IMR-90 (cell line): ENCODE data around the gene SIAH1. TPM values are rescaled to one million over a fixed set of nuclear protein-coding genes. Genes with fewer than 3 reads are reported as not detected.
A peak's percentile ranks its signal among the peaks of the same experiment; 100 is the strongest.

Source experiments
- ATAC-seq: fragments of 200-7000 bp; cut with Tn5 transposase; 2 replicates; pipeline ENCODE4 v1.9.1; 2020; ENCODE audit warnings: low read depth, mild to moderate bottlenecking, moderate library complexity
- BruUV-seq: library from RNA; stranded (reverse); fragments of 400-500 nt; replicated peaks from 2 replicates; lab custom pipeline; 2021; lab: Mats Ljungman, UMichigan
- CTCF ChIA-PET: fragments of 300-600 bp; formaldehyde crosslinking; extraction: SDS; loops from one replicate; lab custom pipeline; 2021; ENCODE audit warnings: antibody characterized with exemption; lab: Yijun Ruan, JAX
- POLR2A ChIA-PET: fragments of 300-600 bp; sonication (Branson Sonifier 250); formaldehyde crosslinking; loops from one replicate; lab custom pipeline; 2022; ENCODE audit warnings: antibody characterized with exemption; ENCODE audit not compliant: unreplicated experiment; lab: Charles Lee
- DNase-seq: peaks from one replicate; pipeline ENCODE4 v3.0.0; 2013
- H2AFZ ChIP-seq: replicated peaks from 2 replicates; pipeline ENCODE3; 2013; ENCODE audit warnings: low read length, mild to moderate bottlenecking; ENCODE audit not compliant: poor library complexity
- H2AK5ac ChIP-seq: 2 replicates; pipeline ENCODE4 v1.6.1; 2013; ENCODE audit warnings: low read depth, low read length, inconsistent platforms
- H2AK9ac ChIP-seq: replicated peaks from 2 replicates; pipeline ENCODE3; 2013; ENCODE audit warnings: mild to moderate bottlenecking, low read depth, low read length, moderate library complexity; ENCODE audit not compliant: poor library complexity
- H2BK120ac ChIP-seq: 2 replicates; pipeline ENCODE4 v1.6.1; 2013; ENCODE audit warnings: low read depth, low read length, inconsistent platforms
- H2BK15ac ChIP-seq: 3 replicates; pipeline ENCODE4 v1.6.1; 2013; ENCODE audit warnings: low read depth, low read length, inconsistent platforms
- H2BK20ac ChIP-seq: 2 replicates; pipeline ENCODE4 v1.6.1; 2013; ENCODE audit warnings: low read depth, mild to moderate bottlenecking, inconsistent platforms, low read length, moderate library complexity
- H2BK5ac ChIP-seq: 2 replicates; pipeline ENCODE4 v1.6.1; 2013; ENCODE audit warnings: mild to moderate bottlenecking, low read depth, low read length, inconsistent platforms; ENCODE audit not compliant: poor library complexity, severe bottlenecking
- H3K14ac ChIP-seq: replicated peaks from 2 replicates; pipeline ENCODE4 v1.6.1; 2013; ENCODE audit warnings: low read depth, low read length, inconsistent platforms
- H3K18ac ChIP-seq: 2 replicates; pipeline ENCODE4 v1.6.1; 2013; ENCODE audit warnings: low read depth, low read length, control low read depth
- H3K23ac ChIP-seq: 2 replicates; pipeline ENCODE4 v1.6.1; 2013; ENCODE audit warnings: low read depth, low read length, inconsistent platforms
- H3K27ac ChIP-seq: 2 replicates; pipeline ENCODE4 v1.5.1; 2013; ENCODE audit warnings: mild to moderate bottlenecking, control low read depth, low read length; ENCODE audit not compliant: insufficient read depth
- H3K27me3 ChIP-seq: 2 replicates; pipeline ENCODE4 v1.6.1; 2013; ENCODE audit warnings: low read length; ENCODE audit not compliant: control insufficient read depth, insufficient read depth
- H3K36me3 ChIP-seq: 2 replicates; pipeline ENCODE4 v1.6.1; 2013; ENCODE audit warnings: low read length, mixed read lengths; ENCODE audit not compliant: control insufficient read depth, insufficient read depth
- H3K4ac ChIP-seq: 2 replicates; pipeline ENCODE4 v1.6.1; 2013; ENCODE audit warnings: low read depth, low read length, inconsistent platforms
- H3K4me1 ChIP-seq: 2 replicates; pipeline ENCODE4 v1.6.1; 2013; ENCODE audit warnings: low read length, mixed read lengths; ENCODE audit not compliant: control insufficient read depth, insufficient read depth
- H3K4me2 ChIP-seq: 2 replicates; pipeline ENCODE4 v1.6.1; 2013; ENCODE audit warnings: low read depth, mild to moderate bottlenecking, control low read depth, low read length, moderate library complexity
- H3K4me3 ChIP-seq: 2 replicates; pipeline ENCODE4 v1.5.1; 2013; ENCODE audit warnings: low read depth, mild to moderate bottlenecking, control low read depth, low read length, moderate library complexity; ENCODE audit not compliant: insufficient read depth
- H3K56ac ChIP-seq: 2 replicates; pipeline ENCODE4 v1.6.1; 2013; ENCODE audit warnings: low read length, inconsistent platforms; ENCODE audit not compliant: insufficient read depth; ENCODE audit errors: extremely low read depth
- H3K79me1 ChIP-seq, 2 experiments: 2 replicates each; pipeline ENCODE4 v1.6.1; 2013; ENCODE audit warnings: low read length in 2 of 2, inconsistent platforms in 1 of 2, low read depth in 1 of 2
- H3K9ac ChIP-seq: 2 replicates; pipeline ENCODE4 v1.6.1; 2013; ENCODE audit warnings: low read depth, low read length, control low read depth
- H3K9me1 ChIP-seq: 2 replicates; pipeline ENCODE4 v1.6.1; 2013; ENCODE audit warnings: low read length, inconsistent platforms; ENCODE audit not compliant: insufficient read depth
- H3K9me3 ChIP-seq: 2 replicates; pipeline ENCODE4 v1.6.1; 2013; ENCODE audit warnings: low read length; ENCODE audit not compliant: control insufficient read depth, insufficient read depth
- H4K20me1 ChIP-seq: 2 replicates; pipeline ENCODE4 v1.6.1; 2013; ENCODE audit warnings: low read length, inconsistent platforms; ENCODE audit not compliant: insufficient read depth
- H4K5ac ChIP-seq: 2 replicates; pipeline ENCODE4 v1.6.1; 2013; ENCODE audit warnings: mild to moderate bottlenecking, low read depth, low read length, control low read depth
- H4K8ac ChIP-seq, 2 experiments: 2 replicates each; pipeline ENCODE4 v1.6.1; 2013; ENCODE audit warnings: low read depth in 2 of 2, low read length in 2 of 2, control low read depth in 1 of 2, inconsistent platforms in 1 of 2
- H4K91ac ChIP-seq: 2 replicates; pipeline ENCODE4 v1.6.1; 2013; ENCODE audit warnings: low read depth, low read length, inconsistent platforms; ENCODE audit not compliant: insufficient read depth
- CHD1 ChIP-seq: IDR thresholded peaks from 2 replicates; pipeline ENCODE4 v1.6.1; 2012; ENCODE audit warnings: low read depth, low read length, improper control_type of control experiment
- FOS ChIP-seq: fragments of 150-350 bp; IDR thresholded peaks from 2 replicates; pipeline ENCODE4 v1.6.1; 2016; ENCODE audit warnings: low read depth, low read length
- MAFK ChIP-seq: IDR thresholded peaks from 2 replicates; pipeline ENCODE4 v1.6.1; 2012; ENCODE audit warnings: low read depth, low read length, improper control_type of control experiment
- MAZ ChIP-seq: IDR thresholded peaks from 2 replicates; pipeline ENCODE4 v1.6.1; 2012; ENCODE audit warnings: low read depth, mild to moderate bottlenecking, low read length, improper control_type of control experiment, moderate library complexity, borderline replicate concordance
- RCOR1 ChIP-seq: IDR thresholded peaks from 2 replicates; pipeline ENCODE4 v1.6.1; 2012; ENCODE audit warnings: mild to moderate bottlenecking, low read length, improper control_type of control experiment; ENCODE audit not compliant: insufficient replicate concordance
- WGBS, 2 experiments: methylation state at CpG; one replicate each; pipeline versions ENCODE4 v1.1.5 to v1.1.7; 2013; ENCODE audit warnings: missing lambda C conversion rate in 2 of 2; ENCODE audit not compliant: insufficient read length in 1 of 2; ENCODE audit errors: extremely low coverage in 2 of 2; 5-methylcytosine and 5-hydroxymethylcytosine counted together
- dilution Hi-C: fragments of 300-500 bp; cut with HindIII; formaldehyde crosslinking; loops from one replicate; pipeline ENCODE4 v1.14.3; 2018; ENCODE audit warnings: low sequenced_read_pairs; ENCODE audit not compliant: unreplicated experiment
- in situ Hi-C: fragments of 300-500 bp; cut with MboI; formaldehyde crosslinking; loops from 3 replicates; pipeline ENCODE4 v1.14.3; 2019; ENCODE audit warnings: low sequenced_read_pairs, inconsistent platforms, mixed read lengths
- intact Hi-C: fragments of 100-400 bp; cut with micrococcal nuclease; formaldehyde crosslinking; loops from 2 replicates; pipeline ENCODE4 v1.10.0; 2022
- polyA plus RNA-seq, 3 experiments: library from polyadenylated mRNA; depleted of rRNA; stranded (reverse); fragments of >200 nt; gene quantifications; 2 replicates each; pipeline ENCODE4 v1.2.3, GENCODE V29; 2012; ENCODE audit warnings: low replicate concordance in 1 of 3
- total RNA-seq: library from RNA; depleted of rRNA; stranded (reverse); fragments of >200 nt; gene quantifications from 2 replicates; pipeline ENCODE4 v1.2.3, GENCODE V29; 2012
- TF ChIP-seq, protein P1 (sequence below): conservative IDR thresholded peaks from 2 replicates; pipeline ENCODE4 v1.5.1; 2012; ENCODE audit warnings: mild to moderate bottlenecking, low read depth, low read length, improper control_type of control experiment

Gene SIAH1
- total and polyA plus RNA-seq, 2 of the 4 experiments (the other 2 are of a cell fraction), result 10.3 to 17.7 TPM

GRCh38 chr16:48317614-48318315, 67.4 kb downstream of the SIAH1 start:
- H3K18ac ChIP-seq, result no peak overlapping the region
- peaks cover 7% of the 10 kb centered on the region for H3K4me1 ChIP-seq
- H3K27me3 ChIP-seq, result no peaks in the 10 kb centered on the region
- BruUV-seq, result no TSS peak
- CTCF ChIA-PET, result interaction anchor here (0.6 kb wide), 2 partner anchors 39 to 1627 kb away, joined by 3 to 5 read pairs; no protein-coding TSS in a partner anchor
- peaks cover 9% of the 10 kb centered on the region for H4K20me1 ChIP-seq
- ATAC-seq (peak; percentile 18; the same call in 1 of the 2 replicates), DNase-seq (peak; percentile 76)
- H3K14ac ChIP-seq, result no peak overlapping the region
- no peak overlapping the region for H3K4me2 ChIP-seq
- peaks cover 15% of the 10 kb centered on the region for H3K9me1 ChIP-seq
- in situ Hi-C loops, result no loop called here
- H3K36me3 ChIP-seq, result peaks cover 5% of the 10 kb centered on the region
- TF ChIP-seq RCOR1, result no peak
- TF ChIP-seq MAZ, result no peak
- TF ChIP-seq MAFK, result no peak
- no peak for TF ChIP-seq CHD1
- TF ChIP-seq, protein P1, sequence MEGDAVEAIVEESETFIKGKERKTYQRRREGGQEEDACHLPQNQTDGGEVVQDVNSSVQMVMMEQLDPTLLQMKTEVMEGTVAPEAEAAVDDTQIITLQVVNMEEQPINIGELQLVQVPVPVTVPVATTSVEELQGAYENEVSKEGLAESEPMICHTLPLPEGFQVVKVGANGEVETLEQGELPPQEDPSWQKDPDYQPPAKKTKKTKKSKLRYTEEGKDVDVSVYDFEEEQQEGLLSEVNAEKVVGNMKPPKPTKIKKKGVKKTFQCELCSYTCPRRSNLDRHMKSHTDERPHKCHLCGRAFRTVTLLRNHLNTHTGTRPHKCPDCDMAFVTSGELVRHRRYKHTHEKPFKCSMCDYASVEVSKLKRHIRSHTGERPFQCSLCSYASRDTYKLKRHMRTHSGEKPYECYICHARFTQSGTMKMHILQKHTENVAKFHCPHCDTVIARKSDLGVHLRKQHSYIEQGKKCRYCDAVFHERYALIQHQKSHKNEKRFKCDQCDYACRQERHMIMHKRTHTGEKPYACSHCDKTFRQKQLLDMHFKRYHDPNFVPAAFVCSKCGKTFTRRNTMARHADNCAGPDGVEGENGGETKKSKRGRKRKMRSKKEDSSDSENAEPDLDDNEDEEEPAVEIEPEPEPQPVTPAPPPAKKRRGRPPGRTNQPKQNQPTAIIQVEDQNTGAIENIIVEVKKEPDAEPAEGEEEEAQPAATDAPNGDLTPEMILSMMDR, result 0 out of 2 replicates have a peak, but pooled peaks have one; percentile 6
- TF ChIP-seq FOS, result peak; percentile 78
- no peak overlapping the region for H2BK15ac ChIP-seq
- H3K9ac ChIP-seq, result no peak overlapping the region
- H3K56ac ChIP-seq, result no peak overlapping the region
- no peak overlapping the region for H2AFZ ChIP-seq
- no peak overlapping the region for H4K91ac ChIP-seq
- dilution Hi-C loops, result no loop called here
- no peak overlapping the region for H3K23ac ChIP-seq
- H2AK9ac ChIP-seq, result no peak overlapping the region
- peaks cover 23 to 47% of the 10 kb centered on the region in 2 experiments for H3K79me1 ChIP-seq
- no peak overlapping the region for H3K27ac ChIP-seq
- POLR2A ChIA-PET, result no interaction called here
- no peak overlapping the region for H3K4me3 ChIP-seq
- H3K4ac ChIP-seq, result no peak overlapping the region
- no peak overlapping the region for H2BK120ac ChIP-seq
- no peak overlapping the region for H2AK5ac ChIP-seq
- no peaks in the 10 kb centered on the region for H3K9me3 ChIP-seq
- H2BK20ac ChIP-seq, result no peak overlapping the region
- H4K8ac ChIP-seq, result no peak overlapping the region
- no peak overlapping the region for H4K5ac ChIP-seq
- intact Hi-C loops, result no loop called here
- H2BK5ac ChIP-seq, result peak overlapping the region; percentile 35
- WGBS, 2 experiments, result no CpG with 5 or more reads among the region's 2 CpGs
